ENCODE measurements around the gene SH2B2.
"Not testable (repeated sequence)": the region's sequence is repeated elsewhere in the genome, so short reads cannot be mapped to it uniquely, and the experiment has no call there.

The SH2B2 gene

GRCh38 chr7:102287111-102287980, 678 bp downstream of the SH2B2 start:
- no peak for FAIRE-seq

GRCh38 chr7:102287981-102288278, 1.3 kb downstream of the SH2B2 start:
- FAIRE-seq = no peak

- no peak for FAIRE-seq
Measured at GRCh38 chr7:102288285-102288930, 1.7 kb downstream of the SH2B2 start.

GRCh38 chr7:102289057-102289456, 2.4 kb downstream of the SH2B2 start:
- FAIRE-seq = no peak

GRCh38 chr7:102291056-102291915, 4.6 kb downstream of the SH2B2 start:
- FAIRE-seq = no peak

GRCh38 chr7:102291916-102292267, 5.2 kb downstream of the SH2B2 start:
- FAIRE-seq = no peak

- FAIRE-seq = no peak
Measured at GRCh38 chr7:102292813-102293798, 6.4 kb downstream of the SH2B2 start.

GRCh38 chr7:102294589-102294988, 7.9 kb downstream of the SH2B2 start:
- FAIRE-seq = no peak

- FAIRE-seq = no peak
Measured at GRCh38 chr7:102295346-102296178, 8.9 kb downstream of the SH2B2 start.

GRCh38 chr7:102296179-102296438, 9.4 kb downstream of the SH2B2 start:
- FAIRE-seq = no peak

GRCh38 chr7:102296514-102296913, 9.8 kb downstream of the SH2B2 start:
- FAIRE-seq = no peak

- FAIRE-seq = no peak
Measured at GRCh38 chr7:102297487-102298218, 11.0 kb downstream of the SH2B2 start.

GRCh38 chr7:102300643-102301221, 14.1 kb downstream of the SH2B2 start:
- FAIRE-seq = no peak

- not testable (repeated sequence) for FAIRE-seq
Measured at GRCh38 chr7:102301367-102301766, 14.7 kb downstream of the SH2B2 start.

GRCh38 chr7:102302025-102302424, 15.4 kb downstream of the SH2B2 start:
- no peak for FAIRE-seq

GRCh38 chr7:102303669-102304422, 17.2 kb downstream of the SH2B2 start:
- no peak for FAIRE-seq

GRCh38 chr7:102304668-102305067, 18.0 kb downstream of the SH2B2 start:
- no peak for FAIRE-seq

GRCh38 chr7:102305414-102306268, 19.0 kb downstream of the SH2B2 start:
- no peak for FAIRE-seq

Data from colon (tissue), 2 donors.